ENCODE results near the gene ARPC5. TPM values are rescaled to one million over a fixed set of nuclear protein-coding genes. Genes with fewer than 3 reads are reported as not detected.

Gene ARPC5
- total RNA-seq, 4 donors from 2014 or later = 73.0 to 234 (median 170) TPM

DNA sequence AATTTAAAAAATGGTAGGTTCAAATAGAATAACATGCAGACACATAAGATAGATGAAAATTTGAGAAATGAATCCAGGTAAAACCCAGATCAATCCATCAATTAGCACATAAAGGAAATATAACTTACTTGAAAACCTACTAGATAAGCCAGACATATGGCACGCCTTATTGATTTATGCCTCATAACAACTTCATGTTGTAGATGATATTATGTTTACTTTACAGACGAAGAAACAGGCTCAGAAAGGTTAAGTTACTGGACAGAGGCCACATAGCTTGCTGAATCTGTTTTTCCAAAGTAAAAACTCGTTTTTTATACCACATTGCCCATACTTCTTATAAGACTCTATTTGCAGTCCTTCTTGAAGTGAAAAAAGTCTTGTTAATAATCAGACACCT, 23.2 kb downstream of the ARPC5 start:
- no peak for DNase-seq
- H3K4me1 ChIP-seq = peaks cover 0 to 8% of the 10 kb centered on the region in 2 donors
- TF ChIP-seq POLR2A (IDR thresholded peaks at IDR 0.05) = no peak
- TF ChIP-seq, protein P1, sequence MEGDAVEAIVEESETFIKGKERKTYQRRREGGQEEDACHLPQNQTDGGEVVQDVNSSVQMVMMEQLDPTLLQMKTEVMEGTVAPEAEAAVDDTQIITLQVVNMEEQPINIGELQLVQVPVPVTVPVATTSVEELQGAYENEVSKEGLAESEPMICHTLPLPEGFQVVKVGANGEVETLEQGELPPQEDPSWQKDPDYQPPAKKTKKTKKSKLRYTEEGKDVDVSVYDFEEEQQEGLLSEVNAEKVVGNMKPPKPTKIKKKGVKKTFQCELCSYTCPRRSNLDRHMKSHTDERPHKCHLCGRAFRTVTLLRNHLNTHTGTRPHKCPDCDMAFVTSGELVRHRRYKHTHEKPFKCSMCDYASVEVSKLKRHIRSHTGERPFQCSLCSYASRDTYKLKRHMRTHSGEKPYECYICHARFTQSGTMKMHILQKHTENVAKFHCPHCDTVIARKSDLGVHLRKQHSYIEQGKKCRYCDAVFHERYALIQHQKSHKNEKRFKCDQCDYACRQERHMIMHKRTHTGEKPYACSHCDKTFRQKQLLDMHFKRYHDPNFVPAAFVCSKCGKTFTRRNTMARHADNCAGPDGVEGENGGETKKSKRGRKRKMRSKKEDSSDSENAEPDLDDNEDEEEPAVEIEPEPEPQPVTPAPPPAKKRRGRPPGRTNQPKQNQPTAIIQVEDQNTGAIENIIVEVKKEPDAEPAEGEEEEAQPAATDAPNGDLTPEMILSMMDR (IDR thresholded peaks at IDR 0.05) = no peak
- no peaks in the 10 kb centered on the region for H3K9me3 ChIP-seq
- H3K4me3 ChIP-seq = no peak overlapping the region
- intact Hi-C loops (cut with DNase I; ENCODE audit: low total_unique reads) = no loop called here
- H3K36me3 ChIP-seq = no peaks in the 10 kb centered on the region
- H3K27ac ChIP-seq = no peak overlapping the region
- no peaks in the 10 kb centered on the region for H3K27me3 ChIP-seq

DNA sequence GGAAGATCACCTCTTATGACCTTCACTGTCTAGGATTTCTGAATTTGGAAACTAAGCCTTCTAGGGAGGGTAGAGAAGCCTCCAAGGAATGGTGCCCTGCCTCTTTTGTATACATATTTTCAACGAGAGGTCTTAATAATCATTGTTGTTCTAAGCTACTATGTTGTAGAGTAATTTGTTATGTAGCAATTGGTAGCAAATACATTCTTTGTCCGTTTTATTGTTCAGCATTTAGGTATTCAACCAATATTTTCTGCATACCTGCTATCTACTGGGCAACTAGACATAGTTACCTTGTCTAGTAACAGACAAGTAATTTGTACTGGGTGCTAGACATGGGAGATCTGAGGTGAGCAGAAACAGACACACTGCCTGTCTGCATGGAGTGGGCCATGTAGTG, 24.6 kb downstream of the ARPC5 start:
- intact Hi-C loops (cut with DNase I; ENCODE audit: low total_unique reads) = no loop called here
- no peak for DNase-seq
- Histone ChIP-seq H3K4me1 (peaks cover 0 to 8% of the 10 kb centered on the region in 2 donors), H3K27me3 (no peaks in the 10 kb centered on the region), H3K4me3 (no peak overlapping the region), H3K9me3 (no peaks in the 10 kb centered on the region), H3K36me3 (no peaks in the 10 kb centered on the region), H3K27ac (no peak overlapping the region)
- no peak for TF ChIP-seq POLR2A (IDR thresholded peaks at IDR 0.05)
- TF ChIP-seq, protein P1 (IDR thresholded peaks at IDR 0.05) = no peak

DNA sequence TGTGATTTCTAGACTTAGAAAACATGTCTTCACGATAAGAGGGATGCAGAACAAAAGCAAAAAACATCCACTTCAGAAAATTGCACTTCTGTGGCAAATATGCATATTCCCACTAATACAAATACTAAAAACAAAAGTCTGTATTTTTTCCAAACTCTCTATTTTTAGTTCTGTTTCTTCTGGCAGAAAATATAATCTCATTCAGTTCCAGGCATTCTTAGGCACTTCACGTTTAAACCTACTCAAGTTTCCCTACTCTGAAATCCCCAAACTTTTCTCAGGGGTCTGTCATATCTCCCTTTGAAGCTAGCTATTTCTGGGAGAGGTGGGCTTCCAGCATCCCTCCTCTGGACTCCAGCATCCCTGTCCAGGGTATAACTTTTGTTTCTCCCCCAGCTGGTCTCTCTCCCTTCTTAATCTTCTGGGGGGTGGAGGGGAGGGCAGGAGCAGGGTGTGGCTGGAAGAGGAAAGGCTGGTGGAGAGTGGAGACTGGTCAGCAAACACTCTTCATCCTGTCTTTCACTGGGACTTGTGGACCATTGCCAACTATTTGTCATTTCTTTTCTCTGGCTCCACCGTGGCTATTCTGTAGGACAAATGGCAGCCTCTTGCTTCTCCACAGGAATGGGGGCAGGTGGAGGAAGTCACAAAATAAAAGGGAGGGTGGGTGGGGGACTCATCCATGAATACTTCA, 25.7 kb downstream of the ARPC5 start:
- Histone ChIP-seq H3K27me3 (no peaks in the 10 kb centered on the region), H3K4me1 (peaks cover 0 to 8% of the 10 kb centered on the region in 2 donors), H3K36me3 (no peaks in the 10 kb centered on the region), H3K27ac (peak overlapping the region; percentile 59 to 80), H3K9me3 (no peaks in the 10 kb centered on the region), H3K4me3 (no peak overlapping the region)
- intact Hi-C loops (cut with DNase I; ENCODE audit: low total_unique reads) = no loop called here
- TF ChIP-seq, protein P1 (IDR thresholded peaks at IDR 0.05) = no peak
- TF ChIP-seq POLR2A (IDR thresholded peaks at IDR 0.05) = no peak
- DNase-seq = no peak

DNA sequence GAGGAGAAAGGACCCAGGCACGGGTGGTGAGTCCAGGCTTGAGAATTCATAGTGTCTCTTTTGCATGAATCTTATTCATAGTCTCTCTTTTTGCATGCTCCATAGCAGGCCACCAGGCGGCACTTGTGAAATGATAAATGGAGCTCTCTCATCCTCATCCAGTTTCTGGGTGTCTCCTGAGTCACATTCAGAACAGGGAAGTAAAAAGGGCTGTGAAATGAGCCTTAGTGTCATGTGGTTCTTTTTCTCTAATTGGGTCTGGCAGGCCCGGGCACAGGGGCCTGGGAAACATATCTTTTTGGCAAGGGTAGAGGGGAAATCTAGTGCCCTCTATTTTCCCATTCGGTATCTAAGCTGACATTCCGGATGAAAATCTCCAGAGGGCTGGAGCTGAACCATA, 26.3 kb downstream of the ARPC5 start:
- TF ChIP-seq, protein P1 (IDR thresholded peaks at IDR 0.05) = peak; percentile 44 to 65 (median 60)
- TF ChIP-seq POLR2A (IDR thresholded peaks at IDR 0.05) = no peak

DNA sequence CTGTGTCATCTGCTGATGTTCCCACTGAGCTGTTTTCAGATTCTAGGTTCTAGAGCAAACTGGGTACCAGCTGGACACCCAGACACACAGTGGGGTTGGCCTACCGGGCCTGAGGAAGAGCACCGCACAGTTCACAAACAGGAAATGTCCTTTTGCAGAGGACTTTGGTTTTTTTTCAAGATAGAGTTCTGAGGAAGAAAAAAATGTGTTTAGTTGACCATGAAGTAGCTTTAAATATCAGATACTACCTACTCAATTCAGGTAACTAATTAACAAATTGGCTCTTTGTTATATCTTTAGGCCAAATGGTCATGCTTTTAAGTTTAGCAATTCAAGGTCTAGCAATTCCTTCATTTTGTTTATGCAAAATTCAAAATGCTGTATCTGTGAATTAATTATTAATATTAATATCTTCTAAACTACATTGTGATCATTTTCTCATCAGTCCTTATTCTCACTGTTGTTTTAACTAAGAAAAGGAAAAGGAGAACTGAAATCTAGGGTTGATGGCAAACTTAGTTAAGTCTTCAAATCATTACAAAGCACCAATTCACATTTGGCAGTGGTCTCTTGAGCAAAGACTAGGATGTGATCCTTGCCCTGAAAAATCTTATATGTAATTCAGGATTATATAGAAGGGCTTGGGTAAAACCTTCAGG, 28.1 kb downstream of the ARPC5 start:
- H3K9me3 ChIP-seq = no peaks in the 10 kb centered on the region

More for the DNA sequence above, 26.3 kb downstream of the ARPC5 start:
- peak; percentile 60 to 65 for DNase-seq
- H3K36me3 ChIP-seq = no peaks in the 10 kb centered on the region
- intact Hi-C loops (cut with DNase I; ENCODE audit: low total_unique reads) = no loop called here
- H3K27ac ChIP-seq = peak overlapping the region; percentile 59 to 80
- H3K4me3 ChIP-seq = no peak overlapping the region
- no peaks in the 10 kb centered on the region for H3K27me3 ChIP-seq
- no peaks in the 10 kb centered on the region for H3K9me3 ChIP-seq
- H3K4me1 ChIP-seq = peaks cover 0 to 8% of the 10 kb centered on the region in 2 donors

More for the DNA sequence above, 28.1 kb downstream of the ARPC5 start:
- Histone ChIP-seq H3K4me3 (no peak overlapping the region), H3K27me3 (no peaks in the 10 kb centered on the region), H3K36me3 (no peaks in the 10 kb centered on the region), H3K27ac (no peak overlapping the region), H3K4me1 (peaks cover 0 to 8% of the 10 kb centered on the region in 2 donors)
- no peak for DNase-seq
- intact Hi-C loops (cut with DNase I; ENCODE audit: low total_unique reads) = no loop called here
- TF ChIP-seq, protein P1 (IDR thresholded peaks at IDR 0.05) = no peak
- TF ChIP-seq POLR2A (IDR thresholded peaks at IDR 0.05) = no peak
